NCI-H1930 (cell line): Measurements from ENCODE around the gene OGDHL.
"Not testable (repeated sequence)": the region's sequence is repeated elsewhere in the genome, so short reads cannot be mapped to it uniquely, and the experiment has no call there.

Experiments used
- DNase-seq, 2 experiments: peaks; one replicate each; lab custom pipeline; 2025; lab: John Stamatoyannopoulos, UW

Gene OGDHL

GRCh38 chr10:49756031-49756430 lies 6.1 kb downstream of the OGDHL start:
- DNase-seq: no peak

GRCh38 chr10:49754951-49755350 lies 7.2 kb downstream of the OGDHL start:
- DNase-seq: not testable (repeated sequence)

GRCh38 chr10:49752584-49752983 lies 9.5 kb downstream of the OGDHL start:
- no peak for DNase-seq

- DNase-seq: no peak
Measured at GRCh38 chr10:49751636-49752510, 10.2 kb downstream of the OGDHL start.

- no peak for DNase-seq
Measured at GRCh38 chr10:49751216-49751615, 10.9 kb downstream of the OGDHL start.

GRCh38 chr10:49750546-49750945 lies 11.6 kb downstream of the OGDHL start:
- DNase-seq: no peak

- DNase-seq: no peak
Measured at GRCh38 chr10:49749556-49750491, 12.3 kb downstream of the OGDHL start.

GRCh38 chr10:49749144-49749543 lies 13.0 kb downstream of the OGDHL start:
- DNase-seq: no peak

- no peak for DNase-seq
Measured at GRCh38 chr10:49748006-49748405, 14.1 kb downstream of the OGDHL start.

- DNase-seq: no peak
Measured at GRCh38 chr10:49747303-49747646, 14.8 kb downstream of the OGDHL start.

GRCh38 chr10:49746626-49747302 lies 15.4 kb downstream of the OGDHL start:
- no peak for DNase-seq

- DNase-seq: no peak
Measured at GRCh38 chr10:49745756-49746155, 16.4 kb downstream of the OGDHL start.

- no peak for DNase-seq
Measured at GRCh38 chr10:49744924-49745605, 17.1 kb downstream of the OGDHL start.

GRCh38 chr10:49744091-49744685 lies 17.9 kb downstream of the OGDHL start:
- no peak for DNase-seq

- DNase-seq: no peak
Measured at GRCh38 chr10:49743464-49744075, 18.6 kb downstream of the OGDHL start.

GRCh38 chr10:49742683-49743463 lies 19.2 kb downstream of the OGDHL start:
- no peak for DNase-seq

- no peak for DNase-seq
Measured at GRCh38 chr10:49741108-49741995, 20.8 kb downstream of the OGDHL start.

- DNase-seq: no peak
Measured at GRCh38 chr10:49740346-49741107, 21.6 kb downstream of the OGDHL start.
